ENCODE data around the gene MAST4. TPM values are rescaled to one million over a fixed set of nuclear protein-coding genes. Genes with fewer than 3 reads are reported as not detected.

Gene MAST4
- total and polyA plus RNA-seq, 2 donors, result 17.0 to 18.8 TPM

- no peak overlapping the region for H3K27ac ChIP-seq (ENCODE audit: low read depth in 1 of 2, low read length in 1 of 2)
- no peak overlapping the region for H3K4me3 ChIP-seq (ENCODE audit: low read length in 2 of 2)
- H3K27me3 ChIP-seq (ENCODE audit: control insufficient read depth in 2 of 2, insufficient read depth in 1 of 2, low read length in 1 of 2), result no peaks in the 10 kb centered on the region
- DNase-seq (ENCODE audit: low read depth in 6 of 9, low spot score in 9 of 9), result no peak
- H3K36me3 ChIP-seq (ENCODE audit: control insufficient read depth in 2 of 2, insufficient read depth in 2 of 2, low read length in 1 of 2), result no peaks in the 10 kb centered on the region
- no peaks in the 10 kb centered on the region for H3K4me1 ChIP-seq (ENCODE audit: control insufficient read depth in 2 of 2, insufficient read depth in 2 of 2, low read length in 2 of 2)
- H3K9me3 ChIP-seq (ENCODE audit: control insufficient read depth in 2 of 2, insufficient read depth in 1 of 2, low read length in 1 of 2), result no peaks in the 10 kb centered on the region
- 96% methylated on average over 6 of the region's 6 CpGs for WGBS
Measured at GRCh38 chr5:66869347-66869746, 273.2 kb downstream of the MAST4 start.

DNA sequence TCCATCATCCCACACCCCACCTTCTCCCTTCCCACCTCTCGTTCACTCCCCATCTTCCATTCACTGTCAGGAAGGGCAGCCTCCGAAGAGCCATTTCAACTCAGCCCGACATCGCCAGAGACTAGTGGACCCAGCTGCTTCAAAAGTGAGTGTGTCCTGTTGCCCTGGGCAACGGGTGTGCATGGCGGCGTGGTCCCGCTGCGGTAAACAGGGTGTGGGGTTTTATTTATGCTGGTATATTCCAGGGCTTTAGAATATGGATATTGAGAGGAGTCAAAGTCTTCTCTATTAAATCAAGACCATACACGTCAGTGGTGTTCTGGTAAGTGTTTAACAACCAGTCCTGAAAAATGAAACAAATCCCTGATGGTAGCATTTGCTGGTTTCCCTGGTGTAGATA, 274.5 kb downstream of the MAST4 start:
- H3K27me3 ChIP-seq (ENCODE audit: control insufficient read depth in 2 of 2, insufficient read depth in 1 of 2, low read length in 1 of 2), result no peaks in the 10 kb centered on the region
- no peaks in the 10 kb centered on the region for H3K9me3 ChIP-seq (ENCODE audit: control insufficient read depth in 2 of 2, insufficient read depth in 1 of 2, low read length in 1 of 2)
- H3K36me3 ChIP-seq (ENCODE audit: control insufficient read depth in 2 of 2, insufficient read depth in 2 of 2, low read length in 1 of 2), result no peaks in the 10 kb centered on the region
- no peak overlapping the region for H3K27ac ChIP-seq (ENCODE audit: low read depth in 1 of 2, low read length in 1 of 2)
- 99% methylated on average over 10 of the region's 10 CpGs for WGBS
- H3K4me1 ChIP-seq (ENCODE audit: control insufficient read depth in 2 of 2, insufficient read depth in 2 of 2, low read length in 2 of 2), result no peaks in the 10 kb centered on the region
- no peak overlapping the region for H3K4me3 ChIP-seq (ENCODE audit: low read length in 2 of 2)
- no peak for DNase-seq (ENCODE audit: low read depth in 6 of 9, low spot score in 9 of 9)

GRCh38 chr5:66871651-66872050, 275.5 kb downstream of the MAST4 start:
- no peaks in the 10 kb centered on the region for H3K27me3 ChIP-seq (ENCODE audit: control insufficient read depth in 2 of 2, insufficient read depth in 1 of 2, low read length in 1 of 2)
- H3K36me3 ChIP-seq (ENCODE audit: control insufficient read depth in 2 of 2, insufficient read depth in 2 of 2, low read length in 1 of 2), result no peaks in the 10 kb centered on the region
- no peaks in the 10 kb centered on the region for H3K9me3 ChIP-seq (ENCODE audit: control insufficient read depth in 2 of 2, insufficient read depth in 1 of 2, low read length in 1 of 2)
- H3K4me3 ChIP-seq (ENCODE audit: low read length in 2 of 2), result no peak overlapping the region
- 96% methylated on average over 5 of the region's 5 CpGs for WGBS
- DNase-seq (ENCODE audit: low read depth in 6 of 9, low spot score in 9 of 9), result no peak
- no peaks in the 10 kb centered on the region for H3K4me1 ChIP-seq (ENCODE audit: control insufficient read depth in 2 of 2, insufficient read depth in 2 of 2, low read length in 2 of 2)
- H3K27ac ChIP-seq (ENCODE audit: low read depth in 1 of 2, low read length in 1 of 2), result no peak overlapping the region

- WGBS, result 97% methylated on average over 6 of the region's 6 CpGs
- Histone ChIP-seq H3K9me3 (ENCODE audit: control insufficient read depth in 2 of 2, insufficient read depth in 1 of 2, low read length in 1 of 2) (no peaks in the 10 kb centered on the region), H3K27me3 (ENCODE audit: control insufficient read depth in 2 of 2, insufficient read depth in 1 of 2, low read length in 1 of 2) (no peaks in the 10 kb centered on the region), H3K36me3 (ENCODE audit: control insufficient read depth in 2 of 2, insufficient read depth in 2 of 2, low read length in 1 of 2) (no peaks in the 10 kb centered on the region), H3K4me3 (ENCODE audit: low read length in 2 of 2) (no peak overlapping the region), H3K27ac (ENCODE audit: low read depth in 1 of 2, low read length in 1 of 2) (no peak overlapping the region), H3K4me1 (ENCODE audit: control insufficient read depth in 2 of 2, insufficient read depth in 2 of 2, low read length in 2 of 2) (no peaks in the 10 kb centered on the region)
- DNase-seq (ENCODE audit: low read depth in 6 of 9, low spot score in 9 of 9), result no peak
Measured at GRCh38 chr5:66872736-66873331, 276.6 kb downstream of the MAST4 start.

- Histone ChIP-seq H3K27me3 (ENCODE audit: control insufficient read depth in 2 of 2, insufficient read depth in 1 of 2, low read length in 1 of 2) (no peaks in the 10 kb centered on the region), H3K4me3 (ENCODE audit: low read length in 2 of 2) (no peak overlapping the region), H3K9me3 (ENCODE audit: control insufficient read depth in 2 of 2, insufficient read depth in 1 of 2, low read length in 1 of 2) (no peaks in the 10 kb centered on the region), H3K36me3 (ENCODE audit: control insufficient read depth in 2 of 2, insufficient read depth in 2 of 2, low read length in 1 of 2) (no peaks in the 10 kb centered on the region), H3K4me1 (ENCODE audit: control insufficient read depth in 2 of 2, insufficient read depth in 2 of 2, low read length in 2 of 2) (no peaks in the 10 kb centered on the region), H3K27ac (ENCODE audit: low read depth in 1 of 2, low read length in 1 of 2) (no peak overlapping the region)
- DNase-seq (ENCODE audit: low read depth in 6 of 9, low spot score in 9 of 9), result no peak
- WGBS, result 94% methylated on average over 3 of the region's 3 CpGs
Measured at GRCh38 chr5:66874004-66874403, 277.8 kb downstream of the MAST4 start.

GRCh38 chr5:66875315-66875714, 279.1 kb downstream of the MAST4 start:
- no peaks in the 10 kb centered on the region for H3K27me3 ChIP-seq (ENCODE audit: control insufficient read depth in 2 of 2, insufficient read depth in 1 of 2, low read length in 1 of 2)
- no peaks in the 10 kb centered on the region for H3K9me3 ChIP-seq (ENCODE audit: control insufficient read depth in 2 of 2, insufficient read depth in 1 of 2, low read length in 1 of 2)
- no peak for DNase-seq (ENCODE audit: low read depth in 6 of 9, low spot score in 9 of 9)
- no peak overlapping the region for H3K4me3 ChIP-seq (ENCODE audit: low read length in 2 of 2)
- no peaks in the 10 kb centered on the region for H3K36me3 ChIP-seq (ENCODE audit: control insufficient read depth in 2 of 2, insufficient read depth in 2 of 2, low read length in 1 of 2)
- no peak overlapping the region for H3K27ac ChIP-seq (ENCODE audit: low read depth in 1 of 2, low read length in 1 of 2)
- H3K4me1 ChIP-seq (ENCODE audit: control insufficient read depth in 2 of 2, insufficient read depth in 2 of 2, low read length in 2 of 2), result no peaks in the 10 kb centered on the region

DNA sequence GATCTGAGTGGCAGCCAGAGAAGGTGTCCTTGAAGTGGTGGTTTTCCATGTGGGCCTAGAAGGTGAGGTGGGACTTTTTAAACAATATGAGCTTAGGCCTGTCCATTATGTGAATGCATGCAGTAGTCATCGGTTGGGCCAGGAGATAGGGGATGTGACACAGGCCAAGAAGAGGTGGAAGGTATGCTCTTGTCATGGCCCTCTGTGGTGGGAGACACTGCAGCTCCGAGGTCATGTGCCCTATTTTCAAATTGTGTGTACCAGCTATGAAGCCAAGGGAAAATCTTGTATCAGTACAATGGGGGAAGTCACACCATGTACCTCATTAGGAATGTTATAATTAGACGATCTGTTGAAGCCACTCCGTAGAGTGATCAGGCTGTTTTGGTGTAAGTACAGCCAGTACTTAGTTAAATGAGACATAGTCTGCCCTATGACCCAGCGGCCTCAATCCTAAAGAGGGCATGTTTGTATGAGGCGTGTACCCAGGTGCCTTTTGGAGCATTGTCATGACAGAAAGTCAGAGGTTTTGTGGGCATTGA, 280.1 kb downstream of the MAST4 start:
- no peaks in the 10 kb centered on the region for H3K27me3 ChIP-seq (ENCODE audit: control insufficient read depth in 2 of 2, insufficient read depth in 1 of 2, low read length in 1 of 2)
- DNase-seq (ENCODE audit: low read depth in 6 of 9, low spot score in 9 of 9), result no peak
- WGBS, result 97% methylated on average over 6 of the region's 6 CpGs
- no peaks in the 10 kb centered on the region for H3K4me1 ChIP-seq (ENCODE audit: control insufficient read depth in 2 of 2, insufficient read depth in 2 of 2, low read length in 2 of 2)
- no peak overlapping the region for H3K27ac ChIP-seq (ENCODE audit: low read depth in 1 of 2, low read length in 1 of 2)
- no peaks in the 10 kb centered on the region for H3K36me3 ChIP-seq (ENCODE audit: control insufficient read depth in 2 of 2, insufficient read depth in 2 of 2, low read length in 1 of 2)
- H3K4me3 ChIP-seq (ENCODE audit: low read length in 2 of 2), result no peak overlapping the region
- H3K9me3 ChIP-seq (ENCODE audit: control insufficient read depth in 2 of 2, insufficient read depth in 1 of 2, low read length in 1 of 2), result no peaks in the 10 kb centered on the region

DNA sequence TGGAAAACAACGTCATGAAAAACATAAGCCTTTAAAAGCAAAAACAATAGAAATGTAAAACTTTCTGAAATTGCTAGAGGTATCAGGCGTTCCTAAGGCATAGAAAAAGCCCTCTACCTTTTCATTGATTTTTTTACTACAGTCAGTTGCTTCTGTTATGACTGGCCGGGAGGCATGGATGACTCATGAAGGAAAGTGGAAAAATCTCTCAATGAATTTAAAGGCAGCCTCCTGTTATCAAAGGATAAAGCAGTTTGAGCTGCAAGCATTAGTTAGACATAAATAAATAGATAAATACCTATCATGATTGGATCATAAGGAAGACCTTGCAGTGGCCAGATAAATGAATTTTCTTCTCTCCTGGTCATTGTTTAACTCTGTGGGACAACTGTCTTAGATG, 281.6 kb downstream of the MAST4 start:
- no peak for DNase-seq (ENCODE audit: low read depth in 6 of 9, low spot score in 9 of 9)
- Histone ChIP-seq H3K4me1 (ENCODE audit: control insufficient read depth in 2 of 2, insufficient read depth in 2 of 2, low read length in 2 of 2) (no peaks in the 10 kb centered on the region), H3K36me3 (ENCODE audit: control insufficient read depth in 2 of 2, insufficient read depth in 2 of 2, low read length in 1 of 2) (no peaks in the 10 kb centered on the region), H3K27me3 (ENCODE audit: control insufficient read depth in 2 of 2, insufficient read depth in 1 of 2, low read length in 1 of 2) (no peaks in the 10 kb centered on the region), H3K4me3 (ENCODE audit: low read length in 2 of 2) (no peak overlapping the region), H3K9me3 (ENCODE audit: control insufficient read depth in 2 of 2, insufficient read depth in 1 of 2, low read length in 1 of 2) (no peaks in the 10 kb centered on the region), H3K27ac (ENCODE audit: low read depth in 1 of 2, low read length in 1 of 2) (no peak overlapping the region)
- WGBS, result 96% methylated on average over 3 of the region's 3 CpGs

DNA sequence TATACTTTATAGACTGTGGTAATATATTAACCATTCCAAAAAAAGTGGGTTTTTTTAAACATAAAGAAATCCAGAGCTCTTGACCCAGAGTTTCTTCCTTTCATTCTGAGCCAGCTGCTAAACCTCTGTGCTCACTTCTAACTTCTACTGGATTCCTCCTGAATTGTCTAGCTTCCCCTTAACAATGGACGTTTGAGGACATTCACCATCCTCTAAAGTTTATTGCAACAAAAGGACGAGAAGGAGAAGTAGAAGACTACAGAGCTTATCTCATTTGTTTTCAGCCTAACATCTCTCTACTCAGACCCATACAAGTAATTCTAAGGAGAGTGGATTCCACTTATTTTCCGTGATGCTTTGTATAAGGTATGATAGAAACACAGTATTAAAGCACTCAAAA, 284.2 kb downstream of the MAST4 start:
- DNase-seq (ENCODE audit: low read depth in 6 of 9, low spot score in 9 of 9), result no peak
- Histone ChIP-seq H3K27ac (ENCODE audit: low read depth in 1 of 2, low read length in 1 of 2) (no peak overlapping the region), H3K4me1 (ENCODE audit: control insufficient read depth in 2 of 2, insufficient read depth in 2 of 2, low read length in 2 of 2) (no peaks in the 10 kb centered on the region), H3K27me3 (ENCODE audit: control insufficient read depth in 2 of 2, insufficient read depth in 1 of 2, low read length in 1 of 2) (no peaks in the 10 kb centered on the region), H3K9me3 (ENCODE audit: control insufficient read depth in 2 of 2, insufficient read depth in 1 of 2, low read length in 1 of 2) (no peaks in the 10 kb centered on the region), H3K4me3 (ENCODE audit: low read length in 2 of 2) (no peak overlapping the region), H3K36me3 (ENCODE audit: control insufficient read depth in 2 of 2, insufficient read depth in 2 of 2, low read length in 1 of 2) (no peaks in the 10 kb centered on the region)
- 91% methylated on average over 3 of the region's 3 CpGs for WGBS
